ENCODE results near the gene PLPP1.
"Not testable (repeated sequence)": the region's sequence is repeated elsewhere in the genome, so short reads cannot be mapped to it uniquely, and the experiment has no call there.

Gene PLPP1

DNA sequence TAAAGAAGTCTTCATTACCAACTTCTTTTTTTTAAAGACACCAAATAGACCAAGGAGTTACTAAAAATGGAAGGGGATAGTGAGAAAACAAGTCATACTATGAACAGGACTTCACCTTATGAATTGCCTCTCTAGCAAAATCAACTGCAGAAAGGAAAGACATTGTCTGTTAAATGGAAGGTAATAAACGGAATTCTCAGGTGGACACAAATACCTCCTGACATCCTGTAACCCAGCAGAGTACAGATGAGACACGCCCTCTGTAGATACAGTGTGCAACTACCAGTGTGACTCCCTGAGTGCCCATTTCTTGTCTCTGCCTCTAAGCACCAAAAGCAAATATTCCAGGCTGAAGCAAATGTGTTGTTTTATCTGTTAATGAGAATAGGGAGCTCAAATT lies 12.2 kb upstream of the PLPP1 start:
- no peak for DNase-seq (ENCODE audit: low read depth in 2 of 2, low spot score in 1 of 2)

- DNase-seq (ENCODE audit: low read depth in 2 of 2, low spot score in 1 of 2) = no peak
These were observed 9.6 kb upstream of the PLPP1 start for GRCh38 chr5:55544341-55544740.

GRCh38 chr5:55541056-55541635 lies 6.4 kb upstream of the PLPP1 start:
- no peak for DNase-seq (ENCODE audit: low read depth in 2 of 2, low spot score in 1 of 2)

DNA sequence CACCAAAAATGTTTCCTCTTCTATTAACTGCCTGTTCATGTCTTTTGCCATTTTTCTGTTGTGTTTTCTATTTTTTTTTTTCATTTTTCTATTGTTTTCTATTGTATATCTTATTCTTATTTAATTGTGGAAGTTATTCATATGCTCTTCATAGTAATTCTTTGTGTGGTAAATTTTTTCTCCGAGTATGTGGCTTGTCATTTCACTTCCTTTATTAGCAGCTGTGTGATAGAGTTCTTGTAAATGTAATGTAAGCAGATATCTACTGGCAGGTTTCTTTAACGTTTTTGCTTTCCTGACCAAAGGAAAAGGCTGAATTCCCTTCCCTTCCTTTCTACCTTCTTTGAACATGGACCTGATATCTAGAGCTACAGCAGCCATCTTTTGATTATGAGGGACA lies 5.8 kb upstream of the PLPP1 start:
- no peak for DNase-seq (ENCODE audit: low read depth in 2 of 2, low spot score in 1 of 2)

GRCh38 chr5:55540024-55540423 lies 5.3 kb upstream of the PLPP1 start:
- DNase-seq (ENCODE audit: low read depth in 2 of 2, low spot score in 1 of 2) = no peak

DNA sequence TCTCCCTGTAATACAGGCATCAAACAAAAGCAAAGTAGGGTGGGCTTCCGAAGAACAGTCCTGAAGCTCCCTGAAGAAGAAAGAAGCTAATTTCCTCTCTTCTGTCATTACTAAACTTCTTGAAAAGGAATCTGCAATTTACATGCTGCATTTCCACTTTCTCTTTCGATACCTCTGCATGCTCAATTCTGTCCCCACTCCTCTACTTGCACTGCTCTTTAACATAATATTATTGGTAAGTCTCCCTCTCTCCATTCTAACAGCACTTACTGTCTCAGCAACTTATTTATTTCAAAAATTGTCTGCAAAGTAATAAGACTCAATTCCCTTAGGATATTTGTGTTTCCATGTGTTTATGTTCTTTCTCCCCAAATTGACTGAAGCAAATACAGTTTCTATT lies 3.9 kb upstream of the PLPP1 start:
- no peak for DNase-seq (ENCODE audit: low read depth in 2 of 2, low spot score in 1 of 2)

- not testable (repeated sequence) for DNase-seq (ENCODE audit: low read depth in 2 of 2, low spot score in 1 of 2)
These were observed 2.6 kb upstream of the PLPP1 start for GRCh38 chr5:55537315-55537714.

- no peak for DNase-seq (ENCODE audit: low read depth in 2 of 2, low spot score in 1 of 2)
These were observed 588 bp upstream of the PLPP1 start for GRCh38 chr5:55535199-55535905.

- DNase-seq (ENCODE audit: low read depth in 2 of 2, low spot score in 1 of 2) = peak in 1 of 2 donors; percentile 1
These were observed 986 bp downstream of the PLPP1 start for GRCh38 chr5:55533521-55534435.

DNA sequence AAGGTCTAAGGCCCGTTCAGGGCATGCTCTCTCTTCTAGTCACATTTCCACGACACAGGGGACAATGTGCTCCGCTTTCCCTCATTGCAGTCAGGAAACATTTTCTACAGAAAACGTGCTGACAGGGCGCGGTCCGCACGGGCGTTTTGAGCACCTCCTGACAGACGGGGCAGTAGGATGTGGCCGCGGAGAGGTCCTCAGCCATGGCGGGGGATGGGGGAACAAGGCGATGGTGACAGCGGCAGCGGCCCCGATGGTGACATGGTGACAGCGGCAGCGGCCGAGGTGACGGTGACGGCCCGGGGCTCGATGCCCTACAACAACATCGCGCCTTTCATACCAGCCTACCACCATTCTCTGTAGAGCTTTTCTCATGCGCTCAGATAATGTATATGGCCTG lies 4.1 kb downstream of the PLPP1 start:
- DNase-seq (ENCODE audit: low read depth in 2 of 2, low spot score in 1 of 2) = no peak

GRCh38 chr5:55524816-55525215 lies 9.9 kb downstream of the PLPP1 start:
- no peak for DNase-seq (ENCODE audit: low read depth in 2 of 2, low spot score in 1 of 2)

DNA sequence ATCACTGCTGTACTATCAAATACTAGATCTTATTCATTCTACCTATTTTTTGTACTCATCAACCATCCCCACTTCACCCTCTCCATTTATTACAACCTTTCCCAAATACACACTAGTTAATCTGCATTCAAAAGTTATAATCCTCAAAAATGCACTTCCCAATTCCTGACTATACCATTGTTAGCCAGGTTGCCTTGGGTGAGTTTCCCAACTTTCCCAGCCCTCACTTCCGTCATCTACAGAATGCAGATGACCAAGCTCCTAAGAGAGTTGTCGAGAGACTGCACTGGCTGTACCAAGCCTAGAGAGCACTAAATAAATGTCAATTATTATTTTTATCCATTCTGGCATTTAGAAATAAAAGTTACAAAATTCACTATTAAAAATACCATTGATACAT lies 11.5 kb downstream of the PLPP1 start:
- no peak for DNase-seq (ENCODE audit: low read depth in 2 of 2, low spot score in 1 of 2)

GRCh38 chr5:55521881-55522280 lies 12.9 kb downstream of the PLPP1 start:
- no peak for DNase-seq (ENCODE audit: low read depth in 2 of 2, low spot score in 1 of 2)

- no peak for DNase-seq (ENCODE audit: low read depth in 2 of 2, low spot score in 1 of 2)
These were observed 14.5 kb downstream of the PLPP1 start for GRCh38 chr5:55520117-55520839.

GRCh38 chr5:55518831-55519390 lies 15.9 kb downstream of the PLPP1 start:
- DNase-seq (ENCODE audit: low read depth in 2 of 2, low spot score in 1 of 2) = no peak

DNA sequence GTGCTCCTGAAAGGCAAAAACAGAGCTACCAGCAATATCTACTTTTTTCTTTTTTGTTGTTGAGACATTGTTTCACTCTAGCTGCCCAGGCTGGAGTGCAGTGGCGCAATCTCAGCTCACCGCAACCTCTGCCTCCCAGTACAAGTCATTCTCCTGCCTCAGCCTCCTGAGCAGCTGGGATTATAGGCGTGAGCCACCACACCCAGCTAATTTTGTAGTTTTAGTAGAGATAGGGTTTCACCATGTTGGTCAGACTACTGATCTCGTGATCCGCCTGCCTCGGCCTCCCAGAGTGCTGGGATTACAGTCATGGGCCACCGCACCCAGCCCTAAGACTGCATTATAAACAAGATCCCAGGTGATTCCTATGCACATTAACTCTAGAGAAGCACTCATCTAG lies 17.0 kb downstream of the PLPP1 start:
- no peak for DNase-seq (ENCODE audit: low read depth in 2 of 2, low spot score in 1 of 2)

DNA sequence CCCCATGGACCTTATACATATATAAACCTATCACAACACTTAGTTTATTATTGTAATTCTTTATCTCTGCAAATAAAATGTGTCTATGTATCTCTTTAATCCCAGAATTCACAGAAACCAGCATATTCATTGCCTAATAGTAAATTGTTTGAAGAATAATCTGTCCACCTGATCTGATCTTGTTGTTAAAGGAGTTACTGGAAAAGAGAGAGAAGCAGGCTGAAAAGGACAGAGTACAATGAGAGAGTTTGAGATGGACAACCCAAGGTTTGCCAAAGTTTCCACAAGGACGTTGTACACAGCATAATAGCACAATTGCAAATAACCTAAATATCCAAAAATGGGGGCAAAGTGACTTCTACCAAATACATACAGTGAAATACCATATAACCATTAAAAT lies 23.8 kb downstream of the PLPP1 start:
- DNase-seq (ENCODE audit: low read depth in 2 of 2, low spot score in 1 of 2) = no peak

DNA sequence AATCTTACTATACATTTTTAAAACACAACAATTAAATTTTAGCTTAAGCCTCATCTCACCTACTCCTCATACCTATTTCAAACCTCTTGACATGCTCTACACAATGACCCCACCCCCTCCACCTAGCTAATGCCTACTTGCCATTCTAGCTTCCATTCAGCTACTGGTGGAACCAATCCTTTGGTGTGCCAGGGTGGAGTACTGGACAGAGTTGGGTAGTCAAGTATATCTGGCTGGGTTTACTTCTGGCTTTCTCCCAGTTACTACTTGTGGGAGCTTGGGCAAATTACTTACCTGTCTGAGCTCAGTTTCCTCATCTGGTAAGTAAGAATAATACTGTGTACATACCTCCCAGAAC lies 24.3 kb downstream of the PLPP1 start:
- no peak for DNase-seq (ENCODE audit: low read depth in 2 of 2, low spot score in 1 of 2)

DNA sequence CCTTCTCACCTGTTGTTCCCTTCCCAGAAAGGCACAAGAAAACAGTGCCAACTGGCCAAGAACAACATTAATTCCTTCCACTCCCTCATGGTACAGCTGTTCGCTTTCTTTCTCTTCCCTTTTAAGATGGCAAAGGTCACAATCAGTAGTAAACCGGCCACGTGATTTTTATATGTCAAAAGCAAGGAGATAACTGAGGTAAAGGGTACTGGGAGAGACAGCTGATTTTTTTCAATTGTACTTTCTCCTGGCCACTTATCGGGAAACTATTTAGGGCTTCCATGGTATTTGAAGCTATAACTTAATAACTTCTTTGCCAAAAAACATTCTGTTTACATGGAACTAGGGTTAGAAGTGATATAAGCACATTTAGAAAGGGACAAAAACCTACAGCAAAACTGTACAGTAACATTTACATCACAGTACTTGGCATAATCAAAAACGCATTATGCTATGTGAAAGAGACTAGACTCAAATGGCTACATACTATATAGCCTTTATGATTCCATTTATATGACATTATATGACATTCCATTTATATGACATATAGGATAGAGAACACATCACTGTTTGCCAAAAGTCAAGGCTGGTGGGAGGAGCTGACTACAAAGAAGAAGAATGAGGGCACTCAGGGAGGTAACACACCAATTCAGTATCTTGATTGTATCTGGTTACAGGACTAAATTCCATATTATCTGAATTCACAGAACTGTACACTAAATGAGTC lies 24.8 kb downstream of the PLPP1 start:
- DNase-seq (ENCODE audit: low read depth in 2 of 2, low spot score in 1 of 2) = no peak

- no peak for DNase-seq (ENCODE audit: low read depth in 2 of 2, low spot score in 1 of 2)
These were observed 25.7 kb downstream of the PLPP1 start for GRCh38 chr5:55509097-55509496.

DNA sequence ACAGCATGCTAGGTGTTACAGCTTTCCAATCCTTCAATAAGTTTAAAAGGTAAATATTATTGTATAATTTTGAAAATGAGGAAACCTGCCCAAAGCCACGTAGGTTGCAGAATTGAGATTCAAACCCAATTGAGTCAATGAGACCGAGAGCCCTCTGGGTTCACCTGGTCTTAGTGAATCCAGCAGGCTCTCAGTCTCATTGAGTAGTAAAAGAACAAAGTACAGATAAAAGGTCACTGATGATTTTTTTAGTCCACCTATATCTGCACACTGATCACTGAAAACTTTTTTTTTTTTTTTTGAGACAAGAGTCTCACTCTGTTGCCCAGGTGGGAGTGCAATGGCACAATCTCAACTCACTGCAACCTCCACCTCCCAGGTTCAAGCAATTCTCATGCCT lies 27.2 kb downstream of the PLPP1 start:
- DNase-seq (ENCODE audit: low read depth in 2 of 2, low spot score in 1 of 2) = no peak

Data from stimulated activated CD8-positive, alpha-beta memory T cell treated with anti-CD3 and anti-CD28 coated beads, Interleukin-4, amount 100 ng/mL, for 1 hour (primary cell).